ENCODE results near the gene SLC35B2.

Gene SLC35B2

GRCh38 chr6:44275749-44276648 lies 18.7 kb upstream of the SLC35B2 start:
- no peak for TF ChIP-seq FOXM1 (IDR thresholded peaks at IDR 0.05; ENCODE audit: borderline replicate concordance, low read depth)
- no peak for TF ChIP-seq RAD21 (IDR thresholded peaks at IDR 0.05; ENCODE audit: low read depth)
- TF ChIP-seq EP300 (IDR thresholded peaks at IDR 0.05; ENCODE audit: borderline replicate concordance), result no peak
- TF ChIP-seq YY1 (IDR thresholded peaks at IDR 0.05; ENCODE audit: low read depth), result no peak
- TF ChIP-seq MAX (IDR thresholded peaks at IDR 0.05), result no peak

DNA sequence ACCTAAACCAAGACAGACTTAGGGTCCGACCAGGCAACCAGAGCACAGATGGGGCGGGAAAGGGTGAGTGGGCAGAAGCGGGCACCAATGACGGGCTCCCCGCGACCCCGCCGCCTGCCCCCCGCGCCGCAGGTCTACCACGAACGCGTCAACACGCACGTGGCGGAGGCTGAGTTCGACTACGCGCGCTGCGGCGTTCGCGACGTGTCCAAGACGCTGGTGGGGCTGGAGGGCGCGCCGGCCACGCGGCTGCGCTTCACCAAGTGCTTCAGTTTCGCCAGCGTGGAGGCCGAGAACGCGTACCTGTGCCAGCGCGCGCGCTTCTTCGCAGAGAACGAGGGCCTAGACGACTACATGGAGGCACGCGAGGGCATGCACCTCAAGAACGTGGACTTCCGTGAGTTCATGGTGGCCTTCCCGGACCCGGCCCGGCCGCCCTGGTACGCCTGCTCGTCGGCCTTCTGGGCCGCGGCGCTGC lies 18.0 kb upstream of the SLC35B2 start:
- TF ChIP-seq ZBTB7A (IDR thresholded peaks at IDR 0.05; ENCODE audit: low read depth) (no peak), FOXM1 (IDR thresholded peaks at IDR 0.05; ENCODE audit: borderline replicate concordance, low read depth) (no peak), EP300 (IDR thresholded peaks at IDR 0.05; ENCODE audit: borderline replicate concordance) (no peak), MAX (IDR thresholded peaks at IDR 0.05) (no peak), REST (IDR thresholded peaks at IDR 0.05; ENCODE audit: low read depth) (no peak), NFIC (IDR thresholded peaks at IDR 0.05) (no peak), RAD21 (IDR thresholded peaks at IDR 0.05; ENCODE audit: low read depth) (no peak), EGR1 (IDR thresholded peaks at IDR 0.05) (no peak), USF1 (IDR thresholded peaks at IDR 0.05) (no peak)

DNA sequence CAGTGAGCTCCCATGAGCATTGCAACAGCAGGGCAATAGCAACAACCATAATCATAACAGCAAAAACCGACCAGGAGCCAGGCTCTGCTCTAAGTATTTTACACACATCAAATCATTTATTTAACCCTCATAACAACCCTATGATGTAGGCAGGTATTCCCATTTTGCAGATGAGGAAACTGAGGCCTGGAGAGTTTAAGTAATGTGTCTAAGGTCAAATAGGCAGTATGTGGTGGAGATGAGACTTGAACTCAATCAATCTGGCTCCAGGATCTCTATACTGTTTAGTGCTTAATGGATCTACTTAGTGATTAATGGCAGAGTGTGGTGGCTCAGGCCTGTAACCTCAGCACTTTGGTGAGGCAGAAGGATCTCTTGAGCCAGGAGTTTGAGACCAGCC lies 16.3 kb upstream of the SLC35B2 start:
- no peak for TF ChIP-seq YY1 (IDR thresholded peaks at IDR 0.05; ENCODE audit: low read depth)
- TF ChIP-seq TAF1 (IDR thresholded peaks at IDR 0.05; ENCODE audit: low read depth), result no peak
- no peak for TF ChIP-seq MAX (IDR thresholded peaks at IDR 0.05)
- no peak for TF ChIP-seq EP300 (IDR thresholded peaks at IDR 0.05; ENCODE audit: borderline replicate concordance)
- no peak for TF ChIP-seq FOXM1 (IDR thresholded peaks at IDR 0.05; ENCODE audit: borderline replicate concordance, low read depth)
- no peak for TF ChIP-seq NFIC (IDR thresholded peaks at IDR 0.05)
- TF ChIP-seq CREB1 (IDR thresholded peaks at IDR 0.05; ENCODE audit: low read depth), result no peak
- TF ChIP-seq USF1 (IDR thresholded peaks at IDR 0.05), result no peak
- TF ChIP-seq RAD21 (IDR thresholded peaks at IDR 0.05; ENCODE audit: low read depth), result no peak
- no peak for TF ChIP-seq REST (IDR thresholded peaks at IDR 0.05; ENCODE audit: low read depth)
- TF ChIP-seq TEAD4 (IDR thresholded peaks at IDR 0.05), result no peak
- TF ChIP-seq TCF12 (IDR thresholded peaks at IDR 0.05; ENCODE audit: low read depth), result no peak

GRCh38 chr6:44272999-44273566 lies 15.8 kb upstream of the SLC35B2 start:
- TF ChIP-seq YY1 (IDR thresholded peaks at IDR 0.05; ENCODE audit: low read depth), result no peak
- TF ChIP-seq FOXM1 (IDR thresholded peaks at IDR 0.05; ENCODE audit: borderline replicate concordance, low read depth), result no peak
- no peak for TF ChIP-seq EGR1 (IDR thresholded peaks at IDR 0.05)
- TF ChIP-seq CREB1 (IDR thresholded peaks at IDR 0.05; ENCODE audit: low read depth), result no peak
- no peak for TF ChIP-seq EP300 (IDR thresholded peaks at IDR 0.05; ENCODE audit: borderline replicate concordance)

- TF ChIP-seq NFIC (IDR thresholded peaks at IDR 0.05), result no peak
- TF ChIP-seq EGR1 (IDR thresholded peaks at IDR 0.05), result no peak
- no peak for TF ChIP-seq FOXM1 (IDR thresholded peaks at IDR 0.05; ENCODE audit: borderline replicate concordance, low read depth)
- no peak for TF ChIP-seq CREB1 (IDR thresholded peaks at IDR 0.05; ENCODE audit: low read depth)
- TF ChIP-seq REST (IDR thresholded peaks at IDR 0.05; ENCODE audit: low read depth), result no peak
- TF ChIP-seq ZBTB7A (IDR thresholded peaks at IDR 0.05; ENCODE audit: low read depth), result no peak
- no peak for TF ChIP-seq YY1 (IDR thresholded peaks at IDR 0.05; ENCODE audit: low read depth)
- TF ChIP-seq CEBPB (IDR thresholded peaks at IDR 0.05), result no peak
- TF ChIP-seq MAX (IDR thresholded peaks at IDR 0.05), result no peak
- TF ChIP-seq TEAD4 (IDR thresholded peaks at IDR 0.05), result no peak
Observed at GRCh38 chr6:44272529-44272928, 15.2 kb upstream of the SLC35B2 start.
